HEK293T (cell line): ENCODE measurements around the gene LACTBL1.

Experiments used
- BHLHE40 ChIP-seq: fragments of 450-650 bp; IDR thresholded peaks from 2 replicates; pipeline ENCODE4 v1.6.1; 2016; ENCODE audit warnings: mild to moderate bottlenecking, moderate library complexity, borderline replicate concordance
- ELF4 ChIP-seq: fragments of 450-650 bp; IDR thresholded peaks from 2 replicates; pipeline ENCODE4 v1.6.1; 2017; ENCODE audit warnings: antibody characterized with exemption
- HDGF ChIP-seq: fragments of 450-650 bp; IDR thresholded peaks from 2 replicates; pipeline ENCODE4 v1.6.1; 2017; ENCODE audit warnings: antibody characterized with exemption, borderline replicate concordance
- SP1 ChIP-seq: fragments of 450-650 bp; IDR thresholded peaks from 2 replicates; pipeline ENCODE4 v1.6.1; 2017
- ZNF384 ChIP-seq: fragments of 450-650 bp; IDR thresholded peaks from 2 replicates; pipeline ENCODE4 v1.6.1; 2016

GRCh38 chr1:22913421-22914141 lies 59.1 kb downstream of the LACTBL1 start:
- no peak for TF ChIP-seq SP1
- no peak for TF ChIP-seq HDGF
- TF ChIP-seq ELF4, result no peak
- no peak for TF ChIP-seq BHLHE40
- TF ChIP-seq ZNF384, result no peak
